Right atrium auricular region (tissue), 2 donors: ENCODE results near the gene CSTB. TPM values are rescaled to one million over a fixed set of nuclear protein-coding genes. Genes with fewer than 3 reads are reported as not detected.

Experiments
- DNase-seq: peaks from one replicate; pipeline ENCODE4 v3.0.0-alpha.2; 2019; ENCODE audit warnings: low spot score
- H3K27ac ChIP-seq, 2 donors: fragments of 200-600 bp; sonication (generic); 1 replicate in 1 of 2; 2 replicates in 1 of 2; pipeline ENCODE4 v1.5.1; 2016 to 2019
- H3K27me3 ChIP-seq, 2 donors: fragments of 200-600 bp; sonication (generic); one replicate each; pipeline versions ENCODE4 v1.5.1 to v1.6.0; 2017 to 2019
- H3K36me3 ChIP-seq: fragments of 200-600 bp; sonication (generic); one replicate; pipeline ENCODE4 v1.5.1; 2016
- H3K4me1 ChIP-seq, 2 donors: fragments of 200-600 bp; sonication (generic); one replicate each; pipeline versions ENCODE4 v1.5.1 to v1.6.0; 2017 to 2019
- H3K4me3 ChIP-seq, 2 donors: fragments of 200-600 bp; sonication (generic); 1 replicate in 1 of 2; 2 replicates in 1 of 2; pipeline ENCODE4 v1.5.1; 2017 to 2019; ENCODE audit warnings: mild to moderate bottlenecking in 1 of 2, moderate library complexity in 1 of 2
- H3K9me3 ChIP-seq, 2 donors: fragments of 200-600 bp; sonication (generic); one replicate each; pipeline ENCODE4 v1.5.1; 2019
- total RNA-seq, 2 donors: library from RNA; depleted of rRNA; stranded (reverse); fragments of >200 nt; gene quantifications; one replicate each; pipeline ENCODE4 v1.1.0, GENCODE V29; 2016
- TF ChIP-seq, protein P1 (sequence below), 2 donors: fragments of 200-600 bp; sonication (generic); IDR thresholded peaks; one replicate each; pipeline ENCODE4 v1.5.1; 2019; ENCODE audit warnings: antibody characterized with exemption in 2 of 2

Gene CSTB
- total RNA-seq, 2 donors from 2014 or later, result 8.3 to 8.4 TPM

DNA sequence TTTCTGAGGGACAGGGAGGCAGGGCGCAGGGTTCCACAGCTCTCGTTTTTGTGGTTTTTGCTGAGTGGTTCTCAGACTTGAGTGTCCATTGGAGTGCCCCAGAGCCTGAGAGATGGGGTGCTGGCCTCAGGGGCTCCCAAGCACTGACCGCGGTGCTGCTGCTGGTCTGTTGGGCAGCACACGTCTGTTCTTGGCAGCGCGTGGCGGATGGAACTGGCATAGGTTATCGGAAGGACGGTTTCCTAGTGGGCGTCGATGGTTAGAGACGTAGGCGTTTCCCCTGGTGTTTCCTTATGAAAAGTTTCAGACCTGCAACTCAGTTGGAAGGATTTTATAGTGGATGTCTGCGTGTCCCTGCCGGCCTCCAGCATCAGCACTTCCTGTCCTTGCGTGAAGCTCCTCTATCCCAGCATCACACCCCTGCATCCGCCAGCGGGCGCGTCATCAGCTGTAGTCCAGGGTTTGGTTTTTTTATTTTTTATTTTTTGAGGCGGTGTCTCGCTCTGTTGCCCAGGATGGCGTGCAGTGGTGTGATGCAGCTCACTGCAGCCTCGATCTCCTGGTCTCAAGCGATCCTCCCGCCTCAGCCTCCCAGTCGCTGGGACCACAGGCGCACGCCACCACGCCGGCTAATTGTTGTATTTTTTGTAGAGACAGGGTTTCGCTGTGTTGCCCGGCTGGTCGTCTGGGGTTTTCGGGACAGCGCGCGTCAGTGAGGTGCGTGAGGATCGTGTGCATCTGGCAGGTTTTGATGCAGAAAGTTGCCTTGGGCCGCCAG, 25.1 kb upstream of the CSTB start:
- no peak for DNase-seq
- Histone ChIP-seq H3K36me3 (peaks cover 73% of the 10 kb centered on the region), H3K27me3 (no peaks in the 10 kb centered on the region), H3K4me1 (no peaks in the 10 kb centered on the region), H3K9me3 (no peaks in the 10 kb centered on the region), H3K4me3 (no peak overlapping the region), H3K27ac (no peak overlapping the region)
- TF ChIP-seq, protein P1, sequence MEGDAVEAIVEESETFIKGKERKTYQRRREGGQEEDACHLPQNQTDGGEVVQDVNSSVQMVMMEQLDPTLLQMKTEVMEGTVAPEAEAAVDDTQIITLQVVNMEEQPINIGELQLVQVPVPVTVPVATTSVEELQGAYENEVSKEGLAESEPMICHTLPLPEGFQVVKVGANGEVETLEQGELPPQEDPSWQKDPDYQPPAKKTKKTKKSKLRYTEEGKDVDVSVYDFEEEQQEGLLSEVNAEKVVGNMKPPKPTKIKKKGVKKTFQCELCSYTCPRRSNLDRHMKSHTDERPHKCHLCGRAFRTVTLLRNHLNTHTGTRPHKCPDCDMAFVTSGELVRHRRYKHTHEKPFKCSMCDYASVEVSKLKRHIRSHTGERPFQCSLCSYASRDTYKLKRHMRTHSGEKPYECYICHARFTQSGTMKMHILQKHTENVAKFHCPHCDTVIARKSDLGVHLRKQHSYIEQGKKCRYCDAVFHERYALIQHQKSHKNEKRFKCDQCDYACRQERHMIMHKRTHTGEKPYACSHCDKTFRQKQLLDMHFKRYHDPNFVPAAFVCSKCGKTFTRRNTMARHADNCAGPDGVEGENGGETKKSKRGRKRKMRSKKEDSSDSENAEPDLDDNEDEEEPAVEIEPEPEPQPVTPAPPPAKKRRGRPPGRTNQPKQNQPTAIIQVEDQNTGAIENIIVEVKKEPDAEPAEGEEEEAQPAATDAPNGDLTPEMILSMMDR (IDR thresholded peaks at IDR 0.05), result no peak

GRCh38 chr21:43800566-43800965, 24.5 kb upstream of the CSTB start:
- Histone ChIP-seq H3K9me3 (no peaks in the 10 kb centered on the region), H3K27ac (no peak overlapping the region), H3K27me3 (no peaks in the 10 kb centered on the region), H3K36me3 (peaks cover 78% of the 10 kb centered on the region), H3K4me1 (no peaks in the 10 kb centered on the region), H3K4me3 (no peak overlapping the region)
- TF ChIP-seq, protein P1 (IDR thresholded peaks at IDR 0.05), result no peak
- no peak for DNase-seq

- Histone ChIP-seq H3K4me1 (no peaks in the 10 kb centered on the region), H3K27ac (no peak overlapping the region), H3K4me3 (no peak overlapping the region), H3K36me3 (peaks cover 83% of the 10 kb centered on the region), H3K27me3 (no peaks in the 10 kb centered on the region), H3K9me3 (no peaks in the 10 kb centered on the region)
- TF ChIP-seq, protein P1 (IDR thresholded peaks at IDR 0.05), result no peak
- no peak for DNase-seq
Observed at GRCh38 chr21:43800124-43800523, 24.0 kb upstream of the CSTB start.

DNA sequence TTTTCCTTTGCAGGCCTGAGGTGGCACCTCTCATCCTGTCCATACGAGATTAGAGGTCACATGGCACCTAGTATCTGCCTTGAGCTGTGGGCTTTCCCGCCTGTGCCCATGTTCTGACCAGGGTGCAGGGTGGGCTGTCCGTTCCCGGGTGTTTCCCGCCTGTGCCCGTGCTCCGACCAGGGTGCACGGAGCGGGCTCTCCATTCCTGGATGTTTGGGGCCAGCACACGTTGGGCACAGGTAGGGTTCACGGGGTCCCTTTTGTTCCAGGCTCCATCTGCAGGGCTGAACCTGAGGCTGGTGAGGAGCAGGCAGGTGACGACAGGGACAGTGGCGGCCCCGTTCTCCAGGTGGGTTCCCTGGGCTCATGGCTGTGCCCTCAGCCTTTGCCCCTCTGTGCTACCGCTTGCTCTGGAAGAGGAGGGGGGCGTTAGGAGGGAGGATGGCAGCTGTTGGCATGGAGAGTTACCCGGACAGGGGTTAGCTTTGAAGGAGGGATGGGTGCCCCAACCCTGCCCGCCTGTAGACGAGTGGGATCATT, 23.3 kb upstream of the CSTB start:
- Histone ChIP-seq H3K27me3 (no peaks in the 10 kb centered on the region), H3K4me1 (no peaks in the 10 kb centered on the region), H3K27ac (no peak overlapping the region), H3K9me3 (no peaks in the 10 kb centered on the region), H3K4me3 (no peak overlapping the region), H3K36me3 (peaks cover 90% of the 10 kb centered on the region)
- TF ChIP-seq, protein P1 (IDR thresholded peaks at IDR 0.05), result no peak
- no peak for DNase-seq

GRCh38 chr21:43797925-43798715, 22.0 kb upstream of the CSTB start:
- H3K9me3 ChIP-seq, result no peaks in the 10 kb centered on the region
- DNase-seq, result no peak
- TF ChIP-seq, protein P1 (IDR thresholded peaks at IDR 0.05), result no peak
- no peak overlapping the region for H3K4me3 ChIP-seq
- H3K27ac ChIP-seq, result no peak overlapping the region
- H3K36me3 ChIP-seq, result peaks cover 94% of the 10 kb centered on the region
- no peaks in the 10 kb centered on the region for H3K4me1 ChIP-seq
- no peaks in the 10 kb centered on the region for H3K27me3 ChIP-seq
